SW480 (cell line): Measurements from ENCODE around the gene ENTR1.

ENCODE experiments used
- DNase-seq: peaks from one replicate; pipeline ENCODE4 v3.0.0-alpha.2; 2016; ENCODE audit warnings: low spot score

ENTR1 gene

GRCh38 chr9:136396219-136396515 lies 14.2 kb downstream of the ENTR1 start:
- DNase-seq = no peak

- no peak for DNase-seq
Measured at GRCh38 chr9:136395345-136396218, 14.8 kb downstream of the ENTR1 start.

GRCh38 chr9:136395020-136395340 lies 15.4 kb downstream of the ENTR1 start:
- DNase-seq = no peak

- no peak for DNase-seq
Measured at GRCh38 chr9:136394312-136395019, 15.9 kb downstream of the ENTR1 start.

- DNase-seq = no peak
Measured at GRCh38 chr9:136393531-136393930, 16.9 kb downstream of the ENTR1 start.

- DNase-seq = no peak
Measured at GRCh38 chr9:136392538-136393449, 17.6 kb downstream of the ENTR1 start.

- DNase-seq = no peak
Measured at GRCh38 chr9:136391737-136392537, 18.5 kb downstream of the ENTR1 start.

GRCh38 chr9:136389396-136389795 lies 21.0 kb downstream of the ENTR1 start:
- no peak for DNase-seq

- DNase-seq = no peak
Measured at GRCh38 chr9:136387217-136387616, 23.2 kb downstream of the ENTR1 start.

GRCh38 chr9:136386018-136386417 lies 24.4 kb downstream of the ENTR1 start:
- no peak for DNase-seq

GRCh38 chr9:136385015-136385414 lies 25.4 kb downstream of the ENTR1 start:
- DNase-seq = no peak

- no peak for DNase-seq
Measured at GRCh38 chr9:136383436-136383835, 27.0 kb downstream of the ENTR1 start.

GRCh38 chr9:136381966-136382513 lies 28.4 kb downstream of the ENTR1 start:
- no peak for DNase-seq

- no peak for DNase-seq
Measured at GRCh38 chr9:136381311-136381710, 29.1 kb downstream of the ENTR1 start.

- no peak for DNase-seq
Measured at GRCh38 chr9:136380381-136380780, 30.0 kb downstream of the ENTR1 start.

GRCh38 chr9:136379891-136380290 lies 30.5 kb downstream of the ENTR1 start:
- DNase-seq = no peak

- no peak for DNase-seq
Measured at GRCh38 chr9:136379401-136379800, 31.0 kb downstream of the ENTR1 start.

- DNase-seq = no peak
Measured at GRCh38 chr9:136379003-136379287, 31.5 kb downstream of the ENTR1 start.

- DNase-seq = no peak
Measured at GRCh38 chr9:136378170-136379002, 32.0 kb downstream of the ENTR1 start.

- no peak for DNase-seq
Measured at GRCh38 chr9:136377341-136378169, 32.9 kb downstream of the ENTR1 start.
